H1 (cell line): Measurements from ENCODE around the gene MAN2A1. TPM values are rescaled to one million over a fixed set of nuclear protein-coding genes. Genes with fewer than 3 reads are reported as not detected.

Experiments used
- BRCA1 ChIP-seq: IDR thresholded peaks from 2 replicates; pipeline ENCODE4 v1.6.1; 2012; ENCODE audit warnings: low read depth, low read length, improper control_type of control experiment
- GABPA ChIP-seq: IDR thresholded peaks from 2 replicates; pipeline ENCODE4 v1.6.1; 2011; ENCODE audit warnings: mild to moderate bottlenecking, low read length, moderate library complexity, borderline replicate concordance; ENCODE audit not compliant: insufficient read depth
- SIN3A ChIP-seq, 2 experiments: IDR thresholded peaks in 1 of 2; conservative IDR thresholded peaks in 1 of 2; 2 replicates each; pipeline ENCODE4 v1.6.1; 2011 to 2012; ENCODE audit warnings: low read length in 2 of 2, improper control_type of control experiment in 1 of 2, low read depth in 1 of 2, mild to moderate bottlenecking in 1 of 2
- polyA plus RNA-seq, 7 experiments: library from polyadenylated mRNA; depleted of rRNA in 3 of 7; stranded (reverse) in 5 of 7; unstranded in 2 of 7; fragments of >200 nt in 5 of 7; fragments of 200-250 nt in 2 of 7; gene quantifications; 1 replicate in 5 of 7; 2 replicates in 1 of 7; 4 replicates in 1 of 7; pipeline versions ENCODE4 v1.2.1 to v1.2.3, GENCODE V29; 2011 to 2013; ENCODE audit warnings: missing spikeins in 2 of 7, mixed read lengths in 2 of 7
- total RNA-seq: library from RNA; stranded (reverse); fragmentation: NEBNext Ultra II Directional; extraction: Animal tissue kit (Norgen Biotek cat#: 25700); gene quantifications from 2 replicates; pipeline ENCODE4 v1.2.1, GENCODE V29; 2021
- TF ChIP-seq, protein P1 (sequence below): IDR thresholded peaks from 2 replicates; pipeline ENCODE4 v1.6.1; 2012; ENCODE audit warnings: inconsistent platforms

Gene MAN2A1
- total and polyA plus RNA-seq, 2 of the 8 experiments (the other 6 are each of a cell fraction or from before 2014, with no cell fraction given): 29.1 to 102 TPM

GRCh38 chr5:109823597-109823996 lies 133.9 kb downstream of the MAN2A1 start (continued):
- no peak for TF ChIP-seq SIN3A (conservative IDR thresholded peaks at IDR 0.05 in 1 of 2, IDR thresholded peaks at IDR 0.05 in 1 of 2; ENCODE audit: low read depth in 1 of 2, low read length in 2 of 2)
- TF ChIP-seq, protein P1, sequence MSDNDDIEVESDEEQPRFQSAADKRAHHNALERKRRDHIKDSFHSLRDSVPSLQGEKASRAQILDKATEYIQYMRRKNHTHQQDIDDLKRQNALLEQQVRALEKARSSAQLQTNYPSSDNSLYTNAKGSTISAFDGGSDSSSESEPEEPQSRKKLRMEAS: no peak
- TF ChIP-seq GABPA: no peak
- TF ChIP-seq BRCA1: no peak
